SK-N-SH treated with all-trans-retinoic acid at 6 μM for 48 hours (cell line): ENCODE data around the gene LONP1.

Experiments used
- ATAC-seq: fragments of 200-7000 bp; cut with Tn5 transposase; 3 replicates; pipeline ENCODE4 v1.9.1; 2020; ENCODE audit warnings: mild to moderate bottlenecking, moderate library complexity
- ARNTL ChIP-seq: fragments of 450-650 bp; formaldehyde crosslinking; IDR thresholded peaks from 2 replicates; pipeline ENCODE4 v1.5.0; 2020; ENCODE audit warnings: low read depth, mild to moderate bottlenecking, moderate library complexity, borderline replicate concordance
- BACH2 ChIP-seq: fragments of 250-450 bp; sonication (Bioruptor Pico); IDR thresholded peaks from 2 replicates; pipeline ENCODE4 v1.9.0; 2021; ENCODE audit warnings: mild to moderate bottlenecking, borderline replicate concordance
- CSDC2 ChIP-seq: fragments of 250-450 bp; sonication (Bioruptor Pico); IDR thresholded peaks from 2 replicates; pipeline ENCODE4 v1.5.0; 2020; ENCODE audit warnings: mild to moderate bottlenecking, moderate library complexity
- ISL1 ChIP-seq: fragments of 250-450 bp; sonication (Bioruptor Pico); IDR thresholded peaks from 2 replicates; pipeline ENCODE4 v2.1.2; 2022; ENCODE audit warnings: mild to moderate bottlenecking, moderate library complexity
- OSR1 ChIP-seq: fragments of 250-450 bp; sonication (Bioruptor Pico); IDR thresholded peaks from 2 replicates; pipeline ENCODE4 v1.8.0; 2022; ENCODE audit warnings: moderate library complexity, mild to moderate bottlenecking, inconsistent platforms
- PATZ1 ChIP-seq: fragments of 250-450 bp; sonication (Bioruptor Pico); IDR thresholded peaks from 2 replicates; pipeline ENCODE4 v1.8.0; 2020; ENCODE audit warnings: mild to moderate bottlenecking, moderate library complexity, borderline replicate concordance
- POU6F1 ChIP-seq: fragments of 250-450 bp; sonication (Bioruptor Pico); IDR thresholded peaks from 2 replicates; pipeline ENCODE4 v1.8.0; 2021; ENCODE audit warnings: low read depth, mild to moderate bottlenecking, moderate library complexity, borderline replicate concordance
- PPARA ChIP-seq: fragments of 250-450 bp; sonication (Bioruptor Pico); IDR thresholded peaks from 2 replicates; pipeline ENCODE4 v1.5.0; 2020; ENCODE audit warnings: mild to moderate bottlenecking, borderline replicate concordance
- SNAI2 ChIP-seq: fragments of 250-450 bp; sonication (Bioruptor Pico); IDR thresholded peaks from 2 replicates; pipeline ENCODE4 v1.5.0; 2020; ENCODE audit warnings: mild to moderate bottlenecking, moderate library complexity
- TCF4 ChIP-seq: fragments of 250-450 bp; sonication (Bioruptor Pico); IDR thresholded peaks from 2 replicates; pipeline ENCODE4 v1.8.0; 2021; ENCODE audit warnings: mild to moderate bottlenecking, moderate library complexity, borderline replicate concordance
- TOX ChIP-seq: fragments of 250-450 bp; sonication (Bioruptor Pico); IDR thresholded peaks from 2 replicates; pipeline ENCODE4 v1.8.0; 2021; ENCODE audit warnings: mild to moderate bottlenecking, moderate library complexity, borderline replicate concordance
- TSHZ2 ChIP-seq: fragments of 250-450 bp; sonication (Bioruptor Pico); IDR thresholded peaks from 2 replicates; pipeline ENCODE4 v1.5.0; 2020; ENCODE audit warnings: mild to moderate bottlenecking, moderate library complexity
- ZFP3 ChIP-seq: fragments of 250-450 bp; sonication (Bioruptor Pico); IDR thresholded peaks from 2 replicates; pipeline ENCODE4 v1.5.0; 2020; ENCODE audit warnings: mild to moderate bottlenecking, moderate library complexity
- ZNF565 ChIP-seq: fragments of 450-650 bp; formaldehyde crosslinking; conservative IDR thresholded peaks from 2 replicates; pipeline ENCODE4 v1.5.0; 2020; ENCODE audit warnings: low read depth, mild to moderate bottlenecking, moderate library complexity
- ZNF70 ChIP-seq: fragments of 450-650 bp; formaldehyde crosslinking; IDR thresholded peaks from 2 replicates; pipeline ENCODE4 v1.5.0; 2020; ENCODE audit warnings: mild to moderate bottlenecking, moderate library complexity
- ZNF8 ChIP-seq: fragments of 450-650 bp; formaldehyde crosslinking; IDR thresholded peaks from 2 replicates; pipeline ENCODE4 v1.5.0; 2020; ENCODE audit warnings: mild to moderate bottlenecking, moderate library complexity
- TF ChIP-seq, protein P1 (sequence below): fragments of 250-450 bp; sonication (Bioruptor Pico); IDR thresholded peaks from 2 replicates; pipeline ENCODE4 v1.5.1; 2020; ENCODE audit warnings: low read depth, mild to moderate bottlenecking, moderate library complexity
- TF ChIP-seq, protein P2 (sequence below): fragments of 250-450 bp; sonication (Bioruptor Pico); IDR thresholded peaks from 2 replicates; pipeline ENCODE4 v1.5.1; 2021; ENCODE audit warnings: mild to moderate bottlenecking, moderate library complexity

The LONP1 gene

DNA sequence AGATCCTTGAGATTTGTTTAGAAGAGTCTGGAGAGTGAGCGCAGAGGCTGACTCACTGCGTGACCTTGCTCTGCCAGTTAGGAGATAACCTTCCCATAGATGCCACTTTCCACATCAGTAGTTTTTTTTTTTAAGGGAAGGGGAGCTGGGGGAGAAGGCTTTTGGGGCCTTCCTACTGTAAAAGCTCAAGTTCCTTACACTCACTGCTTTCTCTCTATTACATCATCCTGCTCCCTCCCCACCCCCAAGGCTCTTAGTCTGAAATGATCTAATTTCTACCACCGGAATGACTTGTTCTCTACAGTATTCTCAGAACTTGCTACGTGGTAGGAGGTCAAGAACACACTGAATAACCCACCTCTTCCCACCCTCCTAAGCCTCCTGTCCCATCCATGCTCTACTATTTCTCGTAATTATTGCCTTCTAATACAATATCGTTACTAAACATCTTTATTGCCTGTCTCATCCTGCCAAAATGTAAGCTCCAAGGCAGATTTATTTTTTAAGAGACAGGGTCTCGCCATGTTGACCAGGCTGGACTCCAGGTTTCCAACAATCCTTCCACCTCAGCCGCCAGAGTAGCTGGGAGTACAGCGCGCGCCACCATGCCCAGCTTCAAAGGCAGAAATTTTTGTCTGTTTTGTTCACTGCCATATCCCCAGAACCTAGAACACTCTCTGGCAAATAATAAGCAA lies 1.2 kb downstream of the LONP1 start (continued):
- no peak for TF ChIP-seq ISL1 (CRISPR knock-in tag)
- TF ChIP-seq, protein P1, sequence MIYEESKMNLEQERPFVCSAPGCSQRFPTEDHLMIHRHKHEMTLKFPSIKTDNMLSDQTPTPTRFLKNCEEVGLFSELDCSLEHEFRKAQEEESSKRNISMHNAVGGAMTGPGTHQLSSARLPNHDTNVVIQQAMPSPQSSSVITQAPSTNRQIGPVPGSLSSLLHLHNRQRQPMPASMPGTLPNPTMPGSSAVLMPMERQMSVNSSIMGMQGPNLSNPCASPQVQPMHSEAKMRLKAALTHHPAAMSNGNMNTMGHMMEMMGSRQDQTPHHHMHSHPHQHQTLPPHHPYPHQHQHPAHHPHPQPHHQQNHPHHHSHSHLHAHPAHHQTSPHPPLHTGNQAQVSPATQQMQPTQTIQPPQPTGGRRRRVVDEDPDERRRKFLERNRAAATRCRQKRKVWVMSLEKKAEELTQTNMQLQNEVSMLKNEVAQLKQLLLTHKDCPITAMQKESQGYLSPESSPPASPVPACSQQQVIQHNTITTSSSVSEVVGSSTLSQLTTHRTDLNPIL (CRISPR knock-in tag), result no peak

- ATAC-seq, result no peak
Observed at GRCh38 chr19:5718037-5718578, 1.8 kb downstream of the LONP1 start.

DNA sequence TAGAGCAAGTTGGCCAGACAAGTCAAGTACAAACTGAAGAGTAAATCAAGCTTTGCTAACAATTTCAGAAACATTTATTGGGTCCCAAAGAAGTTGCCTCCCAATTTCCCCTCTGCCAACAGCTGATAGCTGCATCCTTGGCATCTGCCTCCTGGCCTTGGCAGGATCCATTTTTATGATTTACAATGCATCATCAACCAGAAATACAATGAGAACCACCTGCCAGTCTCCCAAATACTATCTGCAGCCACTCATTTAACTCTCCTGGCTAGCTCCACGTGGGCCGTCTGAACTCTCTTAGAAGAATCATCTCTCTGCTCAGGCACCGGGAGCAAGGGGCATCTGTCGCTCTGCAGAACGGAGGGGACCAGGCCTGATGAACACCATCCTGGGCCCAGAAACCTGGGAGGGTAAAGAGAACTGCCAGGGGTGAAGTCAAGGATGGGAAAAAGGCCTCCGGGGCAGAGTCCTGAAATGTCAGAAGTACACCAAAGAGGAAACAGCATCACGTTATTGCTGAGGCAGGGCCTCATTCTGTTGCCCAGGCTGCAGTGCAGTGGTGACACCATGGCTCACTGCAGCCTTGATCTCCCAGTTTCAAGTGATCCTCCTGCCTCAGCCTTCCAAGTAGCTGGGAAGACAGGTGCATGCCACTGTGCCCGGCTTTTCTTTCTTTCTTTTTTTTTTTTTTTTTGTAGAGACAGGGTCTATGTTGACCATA lies 2.6 kb downstream of the LONP1 start:
- no peak for ATAC-seq
- TF ChIP-seq CSDC2 (CRISPR knock-in tag) (no peak), BACH2 (no peak), TOX (CRISPR knock-in tag) (no peak), ZNF70 (CRISPR knock-in tag) (no peak), OSR1 (CRISPR knock-in tag) (no peak), ZFP3 (CRISPR knock-in tag) (no peak), TCF4 (no peak), ARNTL (CRISPR knock-in tag) (no peak), TSHZ2 (CRISPR knock-in tag) (no peak), PPARA (CRISPR knock-in tag) (no peak), ZNF565 (CRISPR knock-in tag) (no peak), SNAI2 (no peak), PATZ1 (CRISPR knock-in tag) (no peak), ZNF8 (CRISPR knock-in tag) (no peak)
- TF ChIP-seq, protein P2, sequence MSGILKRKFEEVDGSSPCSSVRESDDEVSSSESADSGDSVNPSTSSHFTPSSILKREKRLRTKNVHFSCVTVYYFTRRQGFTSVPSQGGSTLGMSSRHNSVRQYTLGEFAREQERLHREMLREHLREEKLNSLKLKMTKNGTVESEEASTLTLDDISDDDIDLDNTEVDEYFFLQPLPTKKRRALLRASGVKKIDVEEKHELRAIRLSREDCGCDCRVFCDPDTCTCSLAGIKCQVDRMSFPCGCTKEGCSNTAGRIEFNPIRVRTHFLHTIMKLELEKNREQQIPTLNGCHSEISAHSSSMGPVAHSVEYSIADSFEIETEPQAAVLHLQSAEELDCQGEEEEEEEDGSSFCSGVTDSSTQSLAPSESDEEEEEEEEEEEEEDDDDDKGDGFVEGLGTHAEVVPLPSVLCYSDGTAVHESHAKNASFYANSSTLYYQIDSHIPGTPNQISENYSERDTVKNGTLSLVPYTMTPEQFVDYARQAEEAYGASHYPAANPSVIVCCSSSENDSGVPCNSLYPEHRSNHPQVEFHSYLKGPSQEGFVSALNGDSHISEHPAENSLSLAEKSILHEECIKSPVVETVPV (CRISPR knock-in tag), result no peak
- TF ChIP-seq, all 23 proteins: peak for 0

More at GRCh38 chr19:5718037-5718578, 1.8 kb downstream of the LONP1 start:
- TF ChIP-seq ZNF565 (CRISPR knock-in tag) (no peak), ZFP3 (CRISPR knock-in tag) (no peak), ZNF70 (CRISPR knock-in tag) (no peak), POU6F1 (no peak), OSR1 (CRISPR knock-in tag) (no peak), ZNF8 (CRISPR knock-in tag) (no peak)
